ENCODE measurements around the gene TBL3. TPM values are rescaled to one million over a fixed set of nuclear protein-coding genes. Genes with fewer than 3 reads are reported as not detected.

The TBL3 gene
- total RNA-seq, 1 donor from 2014 or later = 61.9 TPM

- no peak for DNase-seq (ENCODE audit: low read depth, low spot score)
Measured at GRCh38 chr16:1963806-1964505, 7.9 kb upstream of the TBL3 start.

- DNase-seq (ENCODE audit: low read depth, low spot score) = peak; percentile 97
Measured at GRCh38 chr16:1964506-1965395, 7.1 kb upstream of the TBL3 start, which contains the start of gene RPS2. Gene RPS2 (minus strand): TSS chr16:1964826. CDS start chr16:1964625, 201 bp downstream.

- no peak for DNase-seq (ENCODE audit: low read depth, low spot score)
Measured at GRCh38 chr16:1965396-1966001, 6.4 kb upstream of the TBL3 start.

- no peak for DNase-seq (ENCODE audit: low read depth, low spot score)
Measured at GRCh38 chr16:1966460-1966859, 5.4 kb upstream of the TBL3 start, which contains the start of gene RNF151. Gene RNF151 (plus strand): TSS chr16:1966856. CDS start chr16:1966882, 26 bp downstream.

- DNase-seq (ENCODE audit: low read depth, low spot score) = no peak
Measured at GRCh38 chr16:1968146-1968953, 3.5 kb upstream of the TBL3 start.

- DNase-seq (ENCODE audit: low read depth, low spot score) = no peak
Measured at GRCh38 chr16:1972490-1972877, 631 bp downstream of the TBL3 start.

- no peak for DNase-seq (ENCODE audit: low read depth, low spot score)
Measured at GRCh38 chr16:1973461-1974156, 1.8 kb downstream of the TBL3 start.

- DNase-seq (ENCODE audit: low read depth, low spot score) = no peak
Measured at GRCh38 chr16:1974157-1975070, 2.6 kb downstream of the TBL3 start.

- no peak for DNase-seq (ENCODE audit: low read depth, low spot score)
Measured at GRCh38 chr16:1975432-1976215, 3.8 kb downstream of the TBL3 start.

- DNase-seq (ENCODE audit: low read depth, low spot score) = no peak
Measured at GRCh38 chr16:1976216-1976520, 4.3 kb downstream of the TBL3 start.

GRCh38 chr16:1976951-1977874 lies 5.4 kb downstream of the TBL3 start:
- no peak for DNase-seq (ENCODE audit: low read depth, low spot score)

GRCh38 chr16:1977875-1978268 lies 6.0 kb downstream of the TBL3 start:
- no peak for DNase-seq (ENCODE audit: low read depth, low spot score)

- no peak for DNase-seq (ENCODE audit: low read depth, low spot score)
Measured at GRCh38 chr16:1978476-1979120, 6.7 kb downstream of the TBL3 start.

- DNase-seq (ENCODE audit: low read depth, low spot score) = no peak
Measured at GRCh38 chr16:1979271-1980029, 7.6 kb downstream of the TBL3 start.

GRCh38 chr16:1980030-1980769 lies 8.3 kb downstream of the TBL3 start:
- no peak for DNase-seq (ENCODE audit: low read depth, low spot score)

GRCh38 chr16:1980770-1981087 lies 8.9 kb downstream of the TBL3 start:
- DNase-seq (ENCODE audit: low read depth, low spot score) = no peak
